K562 (cell line): ENCODE results near the gene GALNT9. TPM values are rescaled to one million over a fixed set of nuclear protein-coding genes. Genes with fewer than 3 reads are reported as not detected.

Experiments
- CHAMP1 ChIP-seq: fragments of 450-650 bp; IDR thresholded peaks from 2 replicates; pipeline ENCODE4 v1.6.1; 2016; ENCODE audit warnings: mild to moderate bottlenecking
- CUX1 ChIP-seq: fragments of 200-800 bp; sonication (Bioruptor generic); IDR thresholded peaks from 2 replicates; pipeline ENCODE4 v1.6.1; 2016; ENCODE audit warnings: missing genetic modification characterization, missing compliant biosample characterization
- NONO ChIP-seq, 2 experiments: fragments of 200-400 bp in 1 of 2; fragments of 450-650 bp in 1 of 2; formaldehyde crosslinking in 1 of 2; IDR thresholded peaks; 2 replicates each; pipeline ENCODE4 v1.6.1; 2017; ENCODE audit warnings: low read depth in 2 of 2, mild to moderate bottlenecking in 2 of 2, moderate library complexity in 2 of 2, low read length in 1 of 2
- polyA plus RNA-seq, 8 experiments: library from polyadenylated mRNA; depleted of rRNA in 4 of 8; stranded (reverse) in 5 of 8; unstranded in 3 of 8; fragments of >200 nt; fragmentation: Nextera tagmentation in 2 of 8; fragmentation: Illumina TruSeq in 1 of 8; extraction: Ambion mirVana in 2 of 8; extraction: Trizol in 1 of 8; gene quantifications; 2 replicates each; pipeline versions ENCODE4 v1.2.1 to v1.2.3, GENCODE V29; 2011 to 2014; ENCODE audit warnings: inconsistent platforms in 1 of 8, missing spikeins in 1 of 8
- total RNA-seq, 7 experiments: library from RNA; depleted of rRNA in 6 of 7; stranded (reverse); fragments of >200 nt in 6 of 7; fragmentation: Illumina TruSeq in 2 of 7; extraction: Trizol in 2 of 7; gene quantifications; 2 replicates each; pipeline versions ENCODE4 v1.2.1 to v1.2.3, GENCODE V29; 2011 to 2021; ENCODE audit warnings: low replicate concordance in 1 of 7

GALNT9 gene
- total and polyA plus RNA-seq, 9 of the 15 experiments (the other 6 are each of a cell fraction or from before 2014, with no cell fraction given), result not detected

GRCh38 chr12:132355742-132356681, 26.6 kb upstream of the GALNT9 start (continued):
- TF ChIP-seq CUX1 (CRISPR knock-in tag) (no peak), NONO (IDR thresholded peaks at IDR 0.05; ENCODE audit: low read depth in 2 of 2, low read length in 1 of 2) (no peak), CHAMP1 (no peak)
- TF ChIP-seq, all 486 proteins: peak for 0
